HG02852 (cell line): ENCODE data around the gene CTPS2.
"Not testable (repeated sequence)": the region's sequence is repeated elsewhere in the genome, so short reads cannot be mapped to it uniquely, and the experiment has no call there.

Experiments used
- ATAC-seq: cut with Tn5 transposase; IDR thresholded peaks from one replicate; pipeline ENCODE4 v1.9.1; 2021; ENCODE audit warnings: mild to moderate bottlenecking, moderate library complexity; ENCODE audit not compliant: unreplicated experiment

Gene CTPS2

GRCh38 chrX:16610121-16610621, 102.3 kb downstream of the CTPS2 start:
- no peak for ATAC-seq

GRCh38 chrX:16606142-16606720, 106.2 kb downstream of the CTPS2 start:
- no peak for ATAC-seq

- ATAC-seq: no peak
These were observed 108.1 kb downstream of the CTPS2 start for GRCh38 chrX:16604337-16604736.

GRCh38 chrX:16603822-16604221, 108.6 kb downstream of the CTPS2 start:
- no peak for ATAC-seq

- ATAC-seq: not testable (repeated sequence)
These were observed 109.2 kb downstream of the CTPS2 start for GRCh38 chrX:16603235-16603634.

GRCh38 chrX:16601885-16602284, 110.6 kb downstream of the CTPS2 start:
- ATAC-seq: no peak

GRCh38 chrX:16594490-16594889, 118.0 kb downstream of the CTPS2 start:
- ATAC-seq: no peak

GRCh38 chrX:16593801-16594200, 118.7 kb downstream of the CTPS2 start:
- no peak for ATAC-seq

- ATAC-seq: no peak
These were observed 120.2 kb downstream of the CTPS2 start for GRCh38 chrX:16592194-16592770.

GRCh38 chrX:16589826-16590225, 122.6 kb downstream of the CTPS2 start:
- no peak for ATAC-seq

- ATAC-seq: no peak
These were observed 123.3 kb downstream of the CTPS2 start for GRCh38 chrX:16589211-16589610.

- ATAC-seq: no peak
These were observed 124.2 kb downstream of the CTPS2 start for GRCh38 chrX:16588266-16588665.

GRCh38 chrX:16587836-16588235, 124.6 kb downstream of the CTPS2 start:
- ATAC-seq: no peak

GRCh38 chrX:16586377-16587112, 125.9 kb downstream of the CTPS2 start:
- ATAC-seq: no peak

- ATAC-seq: no peak
These were observed 126.7 kb downstream of the CTPS2 start for GRCh38 chrX:16585486-16586376.

- ATAC-seq: not testable (repeated sequence)
These were observed 132.3 kb downstream of the CTPS2 start for GRCh38 chrX:16580004-16580797.

- ATAC-seq: no peak
These were observed 133.0 kb downstream of the CTPS2 start for GRCh38 chrX:16579517-16579916.

GRCh38 chrX:16578218-16578617, 134.3 kb downstream of the CTPS2 start:
- no peak for ATAC-seq

GRCh38 chrX:16577483-16578029, 134.9 kb downstream of the CTPS2 start:
- no peak for ATAC-seq

GRCh38 chrX:16575388-16575787, 137.1 kb downstream of the CTPS2 start:
- not testable (repeated sequence) for ATAC-seq
